Inferior parietal cortex (tissue), 1 donor: Measurements from ENCODE around the gene AMPD2.
"Not testable (repeated sequence)": the region's sequence is repeated elsewhere in the genome, so short reads cannot be mapped to it uniquely, and the experiment has no call there.

Experiments
- DNase-seq: peaks from one replicate; pipeline ENCODE4 v3.0.0-alpha.2; 2016; ENCODE audit errors: extremely low spot score

AMPD2 gene

GRCh38 chr1:109678637-109679036, 59.0 kb downstream of the AMPD2 start:
- DNase-seq, result not testable (repeated sequence)
